Fibroblast of lung (primary cell): ENCODE results near the gene RFC4. TPM values are rescaled to one million over a fixed set of nuclear protein-coding genes. Genes with fewer than 3 reads are reported as not detected.

Experiments
- DNase-seq, 2 donors: peaks; one replicate each; pipeline versions ENCODE4 v3.0.0 to v3.0.0-alpha.2; 2010; ENCODE audit warnings: low read depth in 2 of 2
- H2AFZ ChIP-seq: 2 replicates; pipeline ENCODE4 v1.5.1; 2012; ENCODE audit warnings: low read length, control low read depth, inconsistent platforms
- H3K27ac ChIP-seq: 2 replicates; pipeline ENCODE4 v1.5.1; 2011; ENCODE audit warnings: low read length, control low read depth; ENCODE audit not compliant: insufficient read depth
- H3K27me3 ChIP-seq: 2 replicates; pipeline ENCODE4 v1.5.1; 2011; ENCODE audit warnings: mild to moderate bottlenecking, low read length; ENCODE audit not compliant: control insufficient read depth, insufficient read depth
- H3K36me3 ChIP-seq: 2 replicates; pipeline ENCODE4 v1.5.1; 2011; ENCODE audit warnings: low read length; ENCODE audit not compliant: control insufficient read depth, insufficient read depth
- H3K4me1 ChIP-seq: 2 replicates; pipeline ENCODE4 v1.5.1; 2011; ENCODE audit warnings: low read length; ENCODE audit not compliant: control insufficient read depth, insufficient read depth; ENCODE audit errors: extremely low read depth
- H3K4me2 ChIP-seq: 2 replicates; pipeline ENCODE4 v1.5.1; 2011; ENCODE audit warnings: low read length, control low read depth; ENCODE audit not compliant: insufficient read depth; ENCODE audit errors: extremely low read depth
- H3K4me3 ChIP-seq, 4 experiments: fragments of 200-600 bp in 1 of 4; sonication (generic) in 1 of 4; replicated peaks in 1 of 4; 2 replicates each; pipeline ENCODE4 v1.5.1; 2011 to 2016; ENCODE audit warnings: low read length in 4 of 4, low read depth in 3 of 4, mild to moderate bottlenecking in 3 of 4, control low read depth in 2 of 4, inconsistent platforms in 1 of 4, mixed read lengths in 1 of 4; ENCODE audit not compliant: insufficient read depth in 1 of 4; ENCODE audit errors: control extremely low read depth in 1 of 4
- H3K79me2 ChIP-seq: 2 replicates; pipeline ENCODE4 v1.5.1; 2012; ENCODE audit warnings: mild to moderate bottlenecking, low read length, inconsistent platforms; ENCODE audit not compliant: control insufficient read depth, insufficient read depth
- H3K9ac ChIP-seq: 2 replicates; pipeline ENCODE4 v1.5.1; 2011; ENCODE audit warnings: mild to moderate bottlenecking, low read length, control low read depth; ENCODE audit not compliant: insufficient read depth
- H3K9me3 ChIP-seq: 2 replicates; pipeline ENCODE4 v1.5.1; 2012; ENCODE audit warnings: low read depth, low read length; ENCODE audit not compliant: control insufficient read depth, insufficient read depth
- H4K20me1 ChIP-seq: 2 replicates; pipeline ENCODE4 v1.5.1; 2011; ENCODE audit warnings: low read length; ENCODE audit not compliant: control insufficient read depth, insufficient read depth; ENCODE audit errors: extremely low read depth
- CTCF ChIP-seq, 2 donors: IDR thresholded peaks in 1 of 2; conservative IDR thresholded peaks in 1 of 2; 1 replicate in 1 of 2; 2 replicates in 1 of 2; pipeline ENCODE4 v1.5.1; 2011 to 2012; ENCODE audit warnings: low read length in 2 of 2, control low read depth in 1 of 2, inconsistent platforms in 1 of 2, low read depth in 1 of 2, mild to moderate bottlenecking in 1 of 2
- EZH2 ChIP-seq: IDR thresholded peaks from 2 replicates; pipeline ENCODE4 v1.5.1; 2012; ENCODE audit warnings: low read length, control low read depth, mild to moderate bottlenecking; ENCODE audit errors: missing control alignments
- polyA plus RNA-seq, 2 donors: library from polyadenylated mRNA; depleted of rRNA in 1 of 2; stranded (reverse) in 1 of 2; unstranded in 1 of 2; fragments of >200 nt; gene quantifications; 2 replicates each; pipeline ENCODE4 v1.2.1, GENCODE V29; 2011 to 2012; ENCODE audit warnings: missing spikeins in 1 of 2
- total RNA-seq: library from RNA; depleted of rRNA; stranded (reverse); fragments of >200 nt; gene quantifications from 2 replicates; pipeline ENCODE4 v1.2.1, GENCODE V29; 2014

RFC4 gene
- total and polyA plus RNA-seq, 2 donors (not counting 1 experiment from before 2014, with no cell fraction given), result 15.0 to 16.8 TPM

DNA sequence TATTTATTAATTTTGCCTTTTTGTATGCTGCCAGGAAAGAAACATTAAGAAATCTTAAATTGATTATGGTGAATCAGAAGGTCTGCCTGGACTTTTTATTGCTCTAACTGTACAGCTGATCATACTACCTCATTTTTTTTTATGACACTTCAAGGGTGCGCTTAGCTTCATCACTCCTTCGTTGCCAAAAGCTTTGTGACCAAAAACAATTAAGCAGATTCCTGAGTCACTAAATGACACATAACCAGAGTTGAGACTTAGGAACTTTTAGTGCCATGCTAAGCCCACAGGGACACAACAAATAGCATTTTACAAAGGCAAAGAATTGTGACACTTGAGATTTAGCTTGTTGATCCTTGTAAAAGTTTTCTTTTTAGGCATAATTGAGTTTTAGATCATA is 41.2 kb upstream of the RFC4 start:
- Histone ChIP-seq H3K4me2 (no peak overlapping the region), H3K4me3 (no peak overlapping the region), H3K27ac (no peak overlapping the region), H3K4me1 (no peaks in the 10 kb centered on the region), H3K9ac (no peak overlapping the region), H3K36me3 (no peaks in the 10 kb centered on the region), H4K20me1 (no peaks in the 10 kb centered on the region), H2AFZ (no peak overlapping the region), H3K79me2 (no peaks in the 10 kb centered on the region), H3K9me3 (no peaks in the 10 kb centered on the region), H3K27me3 (peaks cover 7% of the 10 kb centered on the region)
- TF ChIP-seq CTCF (conservative IDR thresholded peaks at IDR 0.05 in 1 of 2, IDR thresholded peaks at IDR 0.05 in 1 of 2; ENCODE audit: low read depth in 1 of 2, low read length in 2 of 2) (no peak), EZH2 (no peak)
- no peak for DNase-seq

DNA sequence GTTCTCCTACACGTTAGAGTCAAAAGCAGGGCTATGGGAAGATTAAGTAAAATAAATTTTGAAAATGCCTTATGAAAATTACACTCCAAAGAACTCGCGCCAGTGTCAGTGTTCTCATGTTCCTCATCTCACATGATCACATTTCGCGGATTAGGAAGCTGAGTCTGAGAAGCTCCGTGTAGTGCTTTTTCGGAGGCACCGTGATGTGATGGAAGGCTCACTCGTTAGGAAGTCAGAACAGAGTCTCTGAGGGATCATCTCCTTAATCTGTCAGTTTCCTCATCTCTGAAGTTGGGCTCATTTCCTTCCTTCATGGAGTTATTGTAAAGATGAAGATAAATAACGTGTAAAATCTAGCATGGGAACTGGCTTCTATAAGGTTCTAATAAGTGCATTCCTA is 39.5 kb upstream of the RFC4 start:
- H3K4me3 ChIP-seq, result no peak overlapping the region
- no peak for DNase-seq
- peaks cover 7% of the 10 kb centered on the region for H3K27me3 ChIP-seq
- H3K27ac ChIP-seq, result no peak overlapping the region
- TF ChIP-seq CTCF (conservative IDR thresholded peaks at IDR 0.05 in 1 of 2, IDR thresholded peaks at IDR 0.05 in 1 of 2; ENCODE audit: low read depth in 1 of 2, low read length in 2 of 2), result no peak
- no peak for TF ChIP-seq EZH2
- H3K36me3 ChIP-seq, result no peaks in the 10 kb centered on the region
- H2AFZ ChIP-seq, result no peak overlapping the region
- H3K79me2 ChIP-seq, result no peaks in the 10 kb centered on the region
- no peaks in the 10 kb centered on the region for H3K4me1 ChIP-seq
- H3K9me3 ChIP-seq, result no peaks in the 10 kb centered on the region
- H3K4me2 ChIP-seq, result no peak overlapping the region
- H4K20me1 ChIP-seq, result no peaks in the 10 kb centered on the region
- H3K9ac ChIP-seq, result no peak overlapping the region

DNA sequence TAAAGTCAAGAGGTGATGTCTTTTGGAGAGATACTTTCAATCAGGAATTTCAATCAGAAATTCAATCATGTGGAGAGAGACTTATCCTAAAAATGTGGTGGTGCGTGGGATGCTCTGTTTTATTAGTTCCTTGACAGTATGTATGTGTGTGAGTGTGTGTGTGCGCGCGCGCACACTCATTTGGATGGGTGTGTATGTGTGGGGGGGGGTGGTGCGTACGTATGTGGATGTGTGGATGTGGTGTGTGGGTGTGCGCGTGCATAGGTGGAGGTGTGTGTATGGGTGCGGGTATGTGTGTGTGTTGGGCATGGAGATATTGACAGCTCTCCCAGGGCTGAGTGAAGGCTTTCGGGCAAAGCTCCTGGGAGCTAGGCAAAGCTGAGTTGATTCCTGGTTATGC is 38.6 kb upstream of the RFC4 start:
- H3K4me3 ChIP-seq, result no peak overlapping the region
- H3K4me2 ChIP-seq, result no peak overlapping the region
- no peaks in the 10 kb centered on the region for H3K36me3 ChIP-seq
- H3K9ac ChIP-seq, result no peak overlapping the region
- TF ChIP-seq EZH2, result no peak
- no peak for TF ChIP-seq CTCF (conservative IDR thresholded peaks at IDR 0.05 in 1 of 2, IDR thresholded peaks at IDR 0.05 in 1 of 2; ENCODE audit: low read depth in 1 of 2, low read length in 2 of 2)
- H3K27me3 ChIP-seq, result peaks cover 7% of the 10 kb centered on the region
- no peaks in the 10 kb centered on the region for H3K79me2 ChIP-seq
- no peak overlapping the region for H3K27ac ChIP-seq
- H3K4me1 ChIP-seq, result no peaks in the 10 kb centered on the region
- no peaks in the 10 kb centered on the region for H4K20me1 ChIP-seq
- DNase-seq, result no peak
- no peaks in the 10 kb centered on the region for H3K9me3 ChIP-seq
- no peak overlapping the region for H2AFZ ChIP-seq
